AG04449 (cell line): ENCODE results near the gene HS6ST1.
A peak's percentile ranks its signal among the peaks of the same experiment; 100 is the strongest.

Source experiments
- CTCF ChIA-PET: fragments of 350-600 bp; formaldehyde crosslinking; extraction: SDS; loops from one replicate; lab custom pipeline; 2021; ENCODE audit warnings: antibody characterized with exemption; lab: Yijun Ruan, JAX
- POLR2A ChIA-PET: fragments of 400-600, 350-600 bp; formaldehyde crosslinking; extraction: SDS; loops from one replicate; lab custom pipeline; 2020; ENCODE audit warnings: antibody characterized with exemption, inconsistent platforms; lab: Yijun Ruan, JAX
- DNase-seq: peaks from one replicate; pipeline ENCODE4 v3.0.0-alpha.2; 2010; ENCODE audit warnings: low read depth, low spot score
- H3K4me3 ChIP-seq: 2 replicates; pipeline ENCODE4 v1.5.1; 2011; ENCODE audit warnings: low read depth, mild to moderate bottlenecking, control low read depth, low read length
- CTCF ChIP-seq: IDR thresholded peaks from one replicate; pipeline ENCODE4 v1.5.1; 2011; ENCODE audit warnings: mild to moderate bottlenecking, moderate library complexity, low read length, control low read depth, inconsistent platforms; ENCODE audit not compliant: insufficient read depth; ENCODE audit errors: missing control alignments

HS6ST1 gene

GRCh38 chr2:128241896-128242295 is 76.8 kb downstream of the HS6ST1 start:
- TF ChIP-seq CTCF, result no peak
- H3K4me3 ChIP-seq, result no peak overlapping the region
- ChIA-PET CTCF (interaction anchor here (2.9 kb wide), 1 partner anchor 8 kb away, joined by 12 read pairs; no protein-coding TSS in a partner anchor), POLR2A (no interaction called here)
- DNase-seq, result no peak

- no peak overlapping the region for H3K4me3 ChIP-seq
- CTCF ChIA-PET, result interaction anchor here (1.3 kb wide), 1 partner anchor 21 kb away, joined by 3 read pairs; no protein-coding TSS in a partner anchor
- no peak for TF ChIP-seq CTCF
- POLR2A ChIA-PET, result no interaction called here
- DNase-seq, result no peak
Measured at GRCh38 chr2:128237911-128238697, 80.6 kb downstream of the HS6ST1 start.

GRCh38 chr2:128237081-128237534 is 81.6 kb downstream of the HS6ST1 start:
- DNase-seq, result peak; percentile 40
- ChIA-PET CTCF (no interaction called here), POLR2A (interaction anchor here (1.4 kb wide), 1 partner anchor 64 kb away, joined by 3 read pairs; no protein-coding TSS in a partner anchor)
- H3K4me3 ChIP-seq, result no peak overlapping the region
- no peak for TF ChIP-seq CTCF

GRCh38 chr2:128236491-128237035 is 82.1 kb downstream of the HS6ST1 start:
- peak overlapping the region; percentile 8; the same call in 1 of the 2 replicates for H3K4me3 ChIP-seq
- peak; percentile 67 for DNase-seq
- no peak for TF ChIP-seq CTCF
- ChIA-PET CTCF (no interaction called here), POLR2A (interaction anchor here (1.4 kb wide), 1 partner anchor 64 kb away, joined by 3 read pairs; no protein-coding TSS in a partner anchor)

GRCh38 chr2:128235581-128235980 is 83.1 kb downstream of the HS6ST1 start:
- no peak overlapping the region for H3K4me3 ChIP-seq
- CTCF ChIA-PET, result no interaction called here
- no peak for DNase-seq
- no peak for TF ChIP-seq CTCF
- POLR2A ChIA-PET, result no interaction called here

- ChIA-PET POLR2A (interaction anchor here (0.7 kb wide), 1 partner anchor 27 kb away, joined by 5 read pairs; no protein-coding TSS in a partner anchor), CTCF (interaction anchor here (0.7 to 2.3 kb wide), 15 partner anchors 8 to 493 kb away, joined by 3 to 12 read pairs (median 4); no protein-coding TSS in a partner anchor)
- no peak overlapping the region for H3K4me3 ChIP-seq
- DNase-seq, result no peak
- no peak for TF ChIP-seq CTCF
Measured at GRCh38 chr2:128234613-128235012, 84.1 kb downstream of the HS6ST1 start.
